ENCODE results near the gene SHISA5.
"Not testable (repeated sequence)": the region's sequence is repeated elsewhere in the genome, so short reads cannot be mapped to it uniquely, and the experiment has no call there.

SHISA5 gene

DNA sequence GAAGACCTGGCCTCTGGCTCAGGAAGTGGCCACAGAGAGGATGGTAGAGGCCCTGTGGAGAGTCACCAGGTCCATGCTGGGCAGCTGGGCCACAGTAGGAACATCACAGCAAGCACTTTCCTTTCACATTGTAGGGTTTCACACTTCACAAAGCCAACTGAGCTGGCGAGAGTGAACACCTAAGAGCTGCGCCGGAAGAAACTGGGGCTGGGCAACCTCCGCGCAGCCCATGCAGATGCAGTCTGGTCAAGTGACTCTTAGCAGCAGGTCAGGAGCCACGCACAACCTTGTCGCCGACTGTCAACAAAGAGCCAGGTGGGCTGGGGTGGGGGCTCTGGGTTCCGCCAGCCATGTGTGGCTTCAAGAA, 15.3 kb upstream of the SHISA5 start:
- DNase-seq, result no peak

- DNase-seq, result no peak
Observed at GRCh38 chr3:48518638-48519276, 14.8 kb upstream of the SHISA5 start.

DNA sequence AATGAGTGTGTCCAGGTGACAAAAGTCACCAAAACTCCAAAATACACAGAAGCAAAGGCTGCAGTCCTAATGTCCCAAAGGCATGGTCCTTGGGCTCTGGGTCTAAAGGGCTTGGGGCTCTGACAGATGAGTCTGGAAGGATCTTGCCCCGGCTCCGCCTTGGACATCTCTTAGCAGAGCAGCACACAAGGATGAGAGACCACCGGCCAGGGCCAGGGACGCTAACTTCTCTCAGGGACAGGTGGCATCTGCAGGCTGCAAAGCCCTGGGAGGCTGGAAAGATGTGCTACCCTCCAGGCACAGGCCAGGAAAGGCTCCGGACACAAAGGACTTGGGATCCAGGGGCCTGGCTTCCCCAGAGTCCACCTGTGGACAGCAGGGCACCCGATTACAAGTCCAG, 14.1 kb upstream of the SHISA5 start:
- DNase-seq, result no peak

DNA sequence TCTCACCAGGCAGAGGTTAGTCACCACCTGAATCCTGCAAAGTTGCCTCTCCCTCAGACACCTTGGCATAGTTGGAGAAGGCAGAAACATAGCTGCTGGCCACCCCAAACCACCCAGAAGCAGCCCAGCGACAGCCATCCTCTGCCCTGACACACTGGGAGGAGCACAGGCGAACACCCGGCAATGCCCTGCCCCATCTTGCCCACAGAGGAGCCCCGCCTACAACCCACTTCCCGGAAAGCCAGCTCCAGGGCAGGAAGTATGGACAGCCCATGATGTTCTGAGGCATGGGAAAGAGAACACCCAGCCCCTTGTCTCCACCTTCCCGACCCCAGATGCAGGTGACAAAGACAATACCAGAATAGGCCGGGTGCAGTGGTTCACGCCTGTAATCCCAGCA, 12.6 kb upstream of the SHISA5 start:
- DNase-seq, result no peak

GRCh38 chr3:48514431-48515227, 10.7 kb upstream of the SHISA5 start:
- no peak for DNase-seq

DNA sequence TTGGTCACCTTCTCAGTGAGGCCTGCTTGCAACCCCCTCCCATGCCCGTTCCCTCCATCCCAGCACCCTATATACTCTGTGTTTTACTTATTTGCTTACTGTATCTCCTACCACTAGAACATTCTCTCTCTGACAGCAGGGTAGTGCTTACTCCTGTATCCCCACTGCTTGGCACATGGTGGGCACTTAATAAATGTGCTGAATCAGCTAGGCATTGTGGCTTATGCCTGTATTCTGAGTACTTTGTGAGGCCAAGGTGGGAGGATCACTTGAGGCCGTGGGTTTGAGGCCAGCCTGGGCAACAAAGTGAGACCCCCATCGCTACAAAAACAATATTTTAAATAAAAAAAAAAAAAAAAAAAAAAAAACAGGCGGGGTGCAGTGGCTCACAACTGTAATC, 7.6 kb upstream of the SHISA5 start:
- DNase-seq, result no peak

DNA sequence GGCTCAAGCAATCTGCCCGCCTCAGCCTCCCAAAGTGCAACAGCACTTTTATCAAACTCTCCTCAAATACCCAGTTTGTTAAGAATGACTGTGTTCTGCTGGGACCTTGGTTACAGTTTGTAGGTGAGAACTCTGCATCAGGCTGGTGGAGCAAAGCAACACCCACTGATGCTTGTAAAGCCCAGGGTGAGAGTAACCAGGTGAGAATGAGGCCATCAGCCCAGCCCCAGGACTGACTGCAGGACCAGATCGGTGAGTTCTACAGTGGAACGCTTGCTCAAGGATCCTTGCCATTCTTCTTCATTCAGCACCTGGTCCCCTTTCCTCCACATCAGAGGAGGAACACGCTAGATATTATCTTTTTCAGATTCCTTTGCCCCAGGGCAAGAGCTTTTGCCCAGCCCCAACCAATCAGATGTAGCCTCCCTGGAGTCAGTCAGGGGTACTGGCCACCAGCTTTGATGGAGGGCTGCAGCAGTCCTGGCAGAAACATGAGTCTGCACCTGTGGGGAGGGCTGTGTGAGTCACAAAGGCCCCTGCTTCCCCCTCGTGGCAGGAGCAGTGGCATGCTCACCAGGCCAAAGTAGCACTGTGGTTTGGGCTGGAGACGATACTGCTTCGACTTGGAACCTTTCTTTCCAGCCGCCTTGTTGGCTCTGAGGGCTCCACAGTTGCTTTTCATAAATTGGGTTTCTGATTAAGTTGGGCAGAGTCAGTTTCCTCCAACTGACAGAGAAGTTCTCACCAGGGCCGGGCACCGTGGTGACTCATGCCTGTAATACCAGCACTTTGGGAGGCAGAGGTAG, 3.5 kb upstream of the SHISA5 start:
- peak; percentile 68 for DNase-seq

GRCh38 chr3:48505968-48506504, 2.1 kb upstream of the SHISA5 start:
- no peak for DNase-seq

GRCh38 chr3:48505146-48505545, 1.2 kb upstream of the SHISA5 start:
- DNase-seq, result no peak

DNA sequence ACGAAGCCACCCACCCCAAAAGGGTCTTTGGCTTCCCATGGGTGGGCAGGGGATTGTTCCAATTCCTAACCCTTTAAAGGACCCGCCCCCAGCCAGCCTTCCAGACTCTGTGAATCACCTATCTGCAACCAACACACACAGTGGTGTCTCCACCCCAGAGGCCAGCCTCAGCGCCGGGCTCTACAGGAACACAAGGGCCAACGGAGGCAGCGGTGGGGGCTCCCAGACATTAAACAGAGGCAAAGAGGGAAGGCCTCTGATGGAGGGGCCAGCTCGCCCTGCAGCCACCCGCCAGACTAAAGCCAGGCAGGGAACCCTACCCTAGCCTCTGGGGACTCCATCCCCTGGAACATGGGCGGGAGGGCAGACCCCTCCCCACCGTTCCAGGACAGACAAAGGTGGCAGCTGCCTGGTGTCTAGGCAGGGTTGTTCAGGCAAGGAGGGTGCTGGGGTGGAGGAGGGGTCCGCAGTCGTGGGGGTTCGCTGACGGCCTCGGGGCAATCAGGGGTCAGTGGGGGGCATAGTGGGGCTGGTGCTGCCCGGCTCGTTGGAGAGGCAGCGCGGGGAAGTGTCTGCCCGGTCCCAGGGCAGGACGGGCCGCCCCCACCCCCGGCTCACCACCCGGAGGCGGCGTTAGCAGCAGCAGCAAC, 448 bp downstream of the SHISA5 start:
- DNase-seq, result no peak

DNA sequence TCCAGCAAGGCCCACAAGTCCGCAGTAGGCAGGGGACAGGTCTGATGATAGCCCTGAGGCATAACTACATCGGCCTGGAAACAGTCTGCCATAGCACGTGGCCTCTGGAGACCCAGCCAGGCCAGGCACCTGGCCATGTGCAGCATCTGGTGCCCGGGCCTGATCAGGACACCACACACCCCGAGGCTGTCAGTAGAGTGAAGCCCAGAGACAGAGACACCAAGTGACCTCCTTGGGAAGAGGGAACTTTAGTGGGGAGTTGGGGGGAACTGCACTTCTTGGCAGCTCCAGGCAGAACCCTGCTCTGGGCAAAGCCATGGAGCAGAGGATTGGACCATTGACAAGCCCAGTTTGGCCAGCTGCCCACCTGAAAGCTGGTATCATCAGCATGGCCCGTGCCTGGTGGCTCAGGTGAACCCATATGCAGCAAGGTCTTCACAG, 1.2 kb downstream of the SHISA5 start:
- no peak for DNase-seq

DNA sequence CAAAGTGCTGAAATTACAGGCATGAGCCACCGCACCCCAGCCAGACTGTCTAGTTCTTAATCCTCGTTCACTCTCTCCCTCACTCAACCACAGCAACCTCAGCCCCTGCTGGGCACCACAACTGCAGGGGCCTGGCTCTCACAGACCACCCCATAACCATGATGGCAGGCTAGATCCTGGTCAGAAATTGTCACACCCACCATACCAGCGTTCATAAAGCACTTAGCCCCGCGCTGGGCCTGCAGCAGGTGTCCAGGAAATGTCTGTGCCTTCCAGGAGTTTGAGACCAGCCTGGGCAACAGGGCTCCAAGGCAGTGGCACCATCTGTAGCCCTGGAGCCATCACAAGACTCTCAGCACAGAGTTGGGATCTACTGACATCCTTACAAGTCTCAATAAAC, 1.9 kb downstream of the SHISA5 start:
- no peak for DNase-seq

GRCh38 chr3:48501196-48501595, 2.8 kb downstream of the SHISA5 start:
- DNase-seq, result no peak

- DNase-seq, result no peak
Observed at GRCh38 chr3:48500656-48501055, 3.3 kb downstream of the SHISA5 start.

- DNase-seq, result no peak
Observed at GRCh38 chr3:48493203-48493501, 10.8 kb downstream of the SHISA5 start.

DNA sequence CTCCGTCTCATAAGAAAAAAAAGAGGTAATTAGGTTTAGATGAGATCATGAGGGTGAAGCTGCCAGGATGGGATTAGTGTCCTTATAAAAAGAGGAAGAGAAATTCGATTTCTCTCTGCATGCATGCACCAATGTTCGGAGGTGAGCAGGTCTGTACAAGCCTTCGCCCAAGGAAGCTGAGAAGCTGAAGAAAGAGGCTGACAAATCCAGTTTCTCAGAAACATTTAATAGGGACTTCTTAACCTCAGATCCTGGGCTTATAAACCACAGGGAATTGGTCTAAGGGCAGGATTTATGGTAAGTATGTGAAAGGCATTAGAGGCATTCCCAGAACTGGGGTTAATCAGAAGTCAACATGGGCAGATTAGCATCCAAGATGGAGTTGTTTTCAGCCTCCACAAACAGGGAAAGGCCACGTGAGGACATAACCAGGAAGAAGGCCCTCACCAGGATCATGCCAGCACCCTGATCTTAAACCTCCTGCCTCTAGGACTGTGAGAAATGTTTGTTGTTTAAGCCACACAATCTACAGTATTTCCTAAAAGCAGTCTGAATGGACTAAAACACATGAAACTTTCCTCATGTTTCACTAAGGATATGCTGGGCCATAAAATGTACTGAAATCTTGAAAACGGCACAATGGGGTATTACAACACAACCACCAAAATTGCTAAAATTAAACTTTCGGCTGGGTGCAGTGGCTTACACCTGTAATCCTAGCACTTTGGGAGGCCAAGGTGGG, 11.3 kb downstream of the SHISA5 start:
- no peak for DNase-seq

DNA sequence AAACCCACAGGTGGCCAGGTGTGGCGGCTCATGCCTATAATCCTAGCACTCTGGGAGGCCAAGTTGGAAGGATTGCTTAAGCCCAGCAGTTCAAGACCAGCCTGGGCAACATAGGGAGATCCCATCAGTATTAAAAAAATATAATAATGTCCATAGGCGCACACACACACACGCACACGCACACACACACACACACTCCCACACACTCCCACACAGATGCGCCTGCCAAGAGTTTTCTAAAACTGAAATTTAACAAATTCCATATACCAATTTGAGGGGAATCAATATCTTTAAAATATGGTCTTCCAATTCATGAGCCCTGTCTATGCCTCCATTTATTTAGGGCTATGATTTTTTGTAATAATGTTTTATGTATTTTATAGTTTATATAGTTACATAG, 17.0 kb downstream of the SHISA5 start:
- DNase-seq, result no peak

- DNase-seq, result not testable (repeated sequence)
Observed at GRCh38 chr3:48482822-48483221, 21.2 kb downstream of the SHISA5 start.

- DNase-seq, result not testable (repeated sequence)
Observed at GRCh38 chr3:48480891-48481290, 23.1 kb downstream of the SHISA5 start.

DNA sequence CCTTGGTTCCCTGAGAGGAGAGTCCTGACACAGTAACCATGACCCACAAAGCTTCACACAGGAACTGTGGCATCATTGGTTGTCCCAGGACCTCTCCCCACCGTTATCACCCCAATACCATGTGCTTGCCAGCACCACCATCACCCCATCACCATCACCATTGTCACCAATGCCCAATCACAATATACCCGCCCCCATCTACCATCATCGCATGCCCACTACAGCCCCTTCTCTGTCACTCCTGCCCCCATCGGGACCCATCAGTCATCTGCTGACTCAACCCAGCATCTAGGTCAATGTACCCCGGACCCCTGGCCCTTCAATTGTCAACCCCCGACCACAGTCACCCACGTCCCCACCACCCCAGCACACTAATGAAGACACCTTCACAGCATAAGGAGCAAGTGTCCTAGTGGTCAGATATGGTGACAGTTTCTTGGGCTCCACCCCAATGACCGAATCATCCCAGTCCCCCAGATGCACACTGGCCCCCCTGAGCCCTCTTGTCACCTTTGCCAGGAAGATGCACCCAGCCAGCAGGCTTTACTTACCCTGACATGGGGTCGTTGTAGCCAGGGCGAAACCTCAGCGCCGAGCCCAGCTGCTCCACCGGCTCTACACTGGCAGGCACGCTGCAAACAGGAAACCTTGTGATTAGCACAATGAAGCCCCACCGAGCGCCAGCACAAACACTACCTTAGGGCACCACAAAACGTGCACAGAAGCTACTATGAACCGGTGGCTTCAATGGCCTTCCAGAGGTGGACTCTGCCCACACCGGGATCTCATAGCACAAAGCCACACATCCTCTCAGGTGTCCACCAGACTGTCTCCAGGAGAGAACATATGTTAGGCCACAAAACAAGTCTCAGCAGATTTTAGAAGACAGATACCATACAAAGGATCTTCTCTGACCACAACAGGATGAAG, 25.1 kb downstream of the SHISA5 start:
- peak; percentile 49 for DNase-seq

GRCh38 chr3:48477959-48478520, 25.9 kb downstream of the SHISA5 start:
- DNase-seq, result no peak

All from effector CD4-positive, alpha-beta T cell (primary cell).